HCT116 (cell line): ENCODE data around the gene CNTNAP2.

Source experiments
- ELF1 ChIP-seq: IDR thresholded peaks from 2 replicates; pipeline ENCODE4 v1.6.1; 2012; ENCODE audit warnings: low read depth, borderline replicate concordance
- EZH2 ChIP-seq: fragments of 200-600 bp; sonication (generic); IDR thresholded peaks from 2 replicates; pipeline ENCODE4 v1.6.1; 2017; ENCODE audit warnings: antibody characterized with exemption, mixed run types
- POLR2AphosphoS5 ChIP-seq: IDR thresholded peaks from 2 replicates; pipeline ENCODE4 v1.6.1; 2011; ENCODE audit warnings: mild to moderate bottlenecking, low read depth, low read length, moderate library complexity
- SRF ChIP-seq: IDR thresholded peaks from 2 replicates; pipeline ENCODE4 v1.6.1; 2012; ENCODE audit warnings: low read depth
- ZBTB33 ChIP-seq: IDR thresholded peaks from 2 replicates; pipeline ENCODE4 v1.6.1; 2011; ENCODE audit warnings: mild to moderate bottlenecking, low read length, moderate library complexity; ENCODE audit not compliant: insufficient replicate concordance; ENCODE audit errors: extremely low read depth
- ZFX ChIP-seq: fragments of 450-650 bp; IDR thresholded peaks from 2 replicates; pipeline ENCODE4 v1.6.1; 2017
- TF ChIP-seq, protein P1 (sequence below), 3 experiments: fragments of 200-600 bp in 1 of 3; sonication (generic) in 1 of 3; IDR thresholded peaks in 2 of 3; conservative IDR thresholded peaks in 1 of 3; 2 replicates each; pipeline ENCODE4 v1.5.1; 2012 to 2017; ENCODE audit warnings: low read depth in 2 of 3, low read length in 2 of 3, antibody characterized with exemption in 1 of 3, borderline replicate concordance in 1 of 3, control low read depth in 1 of 3, mild to moderate bottlenecking in 1 of 3, mixed read lengths in 1 of 3, mixed run types in 1 of 3, moderate library complexity in 1 of 3; ENCODE audit not compliant: insufficient read depth in 1 of 3
- TF ChIP-seq, protein P2 (sequence below): IDR thresholded peaks from 2 replicates; pipeline ENCODE4 v1.6.1; 2012
- TF ChIP-seq, protein P3 (sequence below): IDR thresholded peaks from 2 replicates; pipeline ENCODE4 v1.6.1; 2012

- TF ChIP-seq, protein P1, sequence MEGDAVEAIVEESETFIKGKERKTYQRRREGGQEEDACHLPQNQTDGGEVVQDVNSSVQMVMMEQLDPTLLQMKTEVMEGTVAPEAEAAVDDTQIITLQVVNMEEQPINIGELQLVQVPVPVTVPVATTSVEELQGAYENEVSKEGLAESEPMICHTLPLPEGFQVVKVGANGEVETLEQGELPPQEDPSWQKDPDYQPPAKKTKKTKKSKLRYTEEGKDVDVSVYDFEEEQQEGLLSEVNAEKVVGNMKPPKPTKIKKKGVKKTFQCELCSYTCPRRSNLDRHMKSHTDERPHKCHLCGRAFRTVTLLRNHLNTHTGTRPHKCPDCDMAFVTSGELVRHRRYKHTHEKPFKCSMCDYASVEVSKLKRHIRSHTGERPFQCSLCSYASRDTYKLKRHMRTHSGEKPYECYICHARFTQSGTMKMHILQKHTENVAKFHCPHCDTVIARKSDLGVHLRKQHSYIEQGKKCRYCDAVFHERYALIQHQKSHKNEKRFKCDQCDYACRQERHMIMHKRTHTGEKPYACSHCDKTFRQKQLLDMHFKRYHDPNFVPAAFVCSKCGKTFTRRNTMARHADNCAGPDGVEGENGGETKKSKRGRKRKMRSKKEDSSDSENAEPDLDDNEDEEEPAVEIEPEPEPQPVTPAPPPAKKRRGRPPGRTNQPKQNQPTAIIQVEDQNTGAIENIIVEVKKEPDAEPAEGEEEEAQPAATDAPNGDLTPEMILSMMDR (IDR thresholded peaks at IDR 0.05 in 2 of 3, conservative IDR thresholded peaks at IDR 0.05 in 1 of 3; ENCODE audit: borderline replicate concordance in 1 of 3, insufficient read depth in 1 of 3, low read depth in 2 of 3, low read length in 2 of 3): no peak
- TF ChIP-seq, protein P2, sequence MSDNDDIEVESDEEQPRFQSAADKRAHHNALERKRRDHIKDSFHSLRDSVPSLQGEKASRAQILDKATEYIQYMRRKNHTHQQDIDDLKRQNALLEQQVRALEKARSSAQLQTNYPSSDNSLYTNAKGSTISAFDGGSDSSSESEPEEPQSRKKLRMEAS: no peak
- no peak for TF ChIP-seq ZFX
- no peak for TF ChIP-seq ELF1
- no peak for TF ChIP-seq EZH2
- TF ChIP-seq POLR2AphosphoS5: no peak
- TF ChIP-seq SRF: no peak
- TF ChIP-seq, protein P3, sequence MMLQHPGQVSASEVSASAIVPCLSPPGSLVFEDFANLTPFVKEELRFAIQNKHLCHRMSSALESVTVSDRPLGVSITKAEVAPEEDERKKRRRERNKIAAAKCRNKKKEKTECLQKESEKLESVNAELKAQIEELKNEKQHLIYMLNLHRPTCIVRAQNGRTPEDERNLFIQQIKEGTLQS: no peak
- TF ChIP-seq ZBTB33: no peak
Observed at GRCh38 chr7:147759327-147759943, 1642.8 kb downstream of the CNTNAP2 start.
